ENCODE data around the gene ZNF600.
A peak's percentile ranks its signal among the peaks of the same experiment; 100 is the strongest.
"Not testable (repeated sequence)": the region's sequence is repeated elsewhere in the genome, so short reads cannot be mapped to it uniquely, and the experiment has no call there.

The ZNF600 gene

DNA sequence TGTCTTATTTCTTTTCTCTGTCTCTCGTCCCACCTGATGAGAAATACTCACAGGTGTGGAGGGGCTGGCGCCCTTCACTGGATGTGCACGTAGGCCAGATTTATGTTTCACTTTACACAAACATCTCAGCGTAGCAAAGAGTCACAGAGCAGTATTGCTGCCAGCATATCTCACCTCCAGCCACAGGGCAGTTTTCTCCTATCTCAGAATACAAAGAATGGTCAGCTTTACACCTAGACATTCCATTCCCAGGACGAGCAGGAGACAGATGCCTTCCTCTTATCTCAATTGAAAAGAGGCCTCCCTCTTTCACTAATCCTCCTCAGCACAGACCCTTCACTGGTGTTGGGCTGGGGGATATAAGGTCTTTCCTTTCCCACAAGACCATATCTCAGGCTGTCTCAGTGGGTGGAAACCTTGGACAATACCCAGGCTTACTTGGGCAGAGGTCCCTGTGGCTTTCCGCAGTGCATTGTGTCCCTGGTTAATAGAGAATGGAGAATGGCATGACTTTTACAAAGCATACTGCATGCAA, 44.6 kb downstream of the ZNF600 start:
- no peak for DNase-seq

DNA sequence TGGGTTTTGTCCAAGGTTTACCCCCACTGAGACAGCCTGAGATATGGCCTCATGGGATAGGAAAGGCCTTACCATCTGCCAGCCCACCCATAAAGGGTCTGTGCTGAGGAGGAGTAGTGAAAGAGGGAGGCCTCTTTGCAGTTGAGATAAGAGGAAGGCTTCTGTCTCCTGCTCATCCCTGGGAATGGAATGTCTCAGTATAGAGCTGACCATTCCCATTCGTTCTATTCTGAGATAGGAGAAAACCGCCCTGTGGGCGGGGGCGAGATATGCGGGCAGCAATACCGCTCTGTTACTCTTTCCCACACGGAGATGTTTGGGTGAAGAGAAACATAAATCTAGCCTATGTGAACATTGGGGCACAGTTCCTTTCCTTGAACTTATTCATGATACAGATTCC, 45.2 kb downstream of the ZNF600 start:
- not testable (repeated sequence) for DNase-seq

DNA sequence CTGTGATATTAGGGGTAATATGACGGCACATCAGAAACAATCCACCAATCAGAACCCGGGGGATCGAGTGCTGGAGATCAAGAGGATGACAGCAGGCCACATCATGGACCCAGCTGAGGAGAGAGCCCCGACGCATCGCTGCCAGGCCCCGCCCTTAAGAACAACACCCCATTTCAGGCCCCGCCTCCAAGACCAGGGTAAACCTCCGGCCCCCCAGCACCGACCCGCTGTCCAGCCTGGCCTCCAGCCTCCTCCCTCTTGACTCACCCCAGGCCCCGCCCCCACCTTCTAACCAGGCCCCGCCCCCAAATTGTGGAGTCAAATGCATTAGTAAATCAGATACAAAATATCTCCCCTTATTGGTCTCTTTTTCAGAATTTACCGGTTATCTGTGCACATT, 47.0 kb downstream of the ZNF600 start:
- no peak for DNase-seq

DNA sequence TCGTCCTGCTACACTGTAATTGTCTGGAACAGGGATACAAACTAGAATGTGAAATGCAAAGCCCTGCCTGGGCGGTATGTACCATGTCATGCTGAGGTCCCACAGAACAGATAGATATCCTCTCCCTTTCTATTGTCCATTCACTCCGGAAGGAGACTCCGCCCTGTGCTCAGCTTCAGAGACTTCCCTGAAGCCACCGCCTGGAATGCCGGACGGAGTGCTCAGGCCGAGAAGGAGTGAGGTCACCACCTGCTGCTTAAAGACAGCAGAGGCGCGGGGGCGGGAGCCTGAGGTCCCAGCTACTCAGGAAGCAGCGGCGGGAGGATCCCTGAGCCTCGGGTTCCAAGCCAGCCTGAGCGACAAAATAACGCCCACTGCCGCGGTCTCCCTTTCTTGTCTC, 50.9 kb downstream of the ZNF600 start:
- DNase-seq: peak; percentile 8

DNA sequence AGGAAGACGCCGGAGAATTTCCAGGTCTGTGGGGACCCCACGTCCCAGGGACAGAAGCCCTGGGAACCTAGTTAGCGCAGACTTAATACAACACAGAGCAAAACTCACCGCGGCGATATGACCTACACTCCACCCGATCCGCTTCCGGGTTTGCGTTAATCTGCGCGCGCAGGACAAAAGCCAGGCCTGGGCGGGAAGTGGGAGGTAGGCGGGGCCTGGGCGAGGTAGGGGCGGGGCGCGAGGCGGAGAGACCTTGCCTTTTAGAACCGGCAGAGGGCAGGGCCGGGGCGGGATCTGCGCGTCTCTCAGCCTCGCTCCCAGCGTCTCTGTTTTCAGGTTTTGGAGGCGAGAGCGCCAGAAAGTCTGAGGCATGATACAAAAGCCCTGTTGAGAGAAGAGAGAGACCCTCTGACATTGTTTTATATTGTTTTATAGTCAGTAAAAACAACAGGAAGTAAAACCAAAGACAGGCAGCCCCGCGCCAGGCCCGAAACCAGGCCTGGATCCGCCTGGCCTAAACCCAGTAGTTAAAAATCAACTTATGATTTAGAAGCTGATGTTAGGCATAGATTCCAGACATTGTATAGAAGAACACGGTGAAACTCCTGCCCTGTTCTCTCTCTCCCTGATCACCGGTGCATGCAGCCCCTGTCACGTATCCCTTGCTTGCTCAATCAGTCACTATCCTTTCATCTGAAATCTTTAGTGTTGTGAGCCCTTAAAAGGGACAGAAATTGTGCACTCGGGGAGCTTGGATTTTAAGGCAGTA, 51.5 kb downstream of the ZNF600 start, which contains the start of gene ZNF611:
Gene ZNF611 (minus strand): TSS at position 152 of the 769 bp plus-strand sequence. CDS start 19,150 bp downstream, outside the sequence.
- peak; percentile 93 for DNase-seq

DNA sequence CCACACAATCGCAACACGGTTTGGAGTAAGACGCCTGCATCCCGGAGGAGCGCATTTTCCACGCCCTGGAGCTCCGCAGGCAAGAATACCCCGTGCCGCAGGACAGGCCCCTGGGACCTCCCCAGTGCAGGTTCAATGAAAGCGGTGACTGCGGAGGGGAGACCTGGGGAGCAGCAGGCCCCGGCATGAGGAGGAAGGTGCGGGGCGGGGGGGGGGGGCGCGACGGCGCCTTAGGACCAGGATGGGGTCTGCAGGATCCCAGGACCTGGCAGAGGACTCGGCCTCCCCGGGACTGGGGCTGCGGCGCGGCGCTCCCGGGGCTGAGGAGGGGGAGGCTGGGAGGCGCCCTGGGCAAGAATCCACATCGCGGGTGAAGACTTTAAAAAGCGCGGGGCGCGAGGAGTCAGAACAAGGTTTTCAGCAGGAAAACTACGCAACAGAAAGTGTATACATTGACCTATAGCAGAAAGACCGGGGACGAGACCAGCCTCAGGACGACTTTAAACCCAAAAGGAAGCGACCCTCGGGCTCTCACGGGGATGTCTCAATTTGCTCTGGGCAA, 52.2 kb downstream of the ZNF600 start:
- peak; percentile 10 for DNase-seq

DNA sequence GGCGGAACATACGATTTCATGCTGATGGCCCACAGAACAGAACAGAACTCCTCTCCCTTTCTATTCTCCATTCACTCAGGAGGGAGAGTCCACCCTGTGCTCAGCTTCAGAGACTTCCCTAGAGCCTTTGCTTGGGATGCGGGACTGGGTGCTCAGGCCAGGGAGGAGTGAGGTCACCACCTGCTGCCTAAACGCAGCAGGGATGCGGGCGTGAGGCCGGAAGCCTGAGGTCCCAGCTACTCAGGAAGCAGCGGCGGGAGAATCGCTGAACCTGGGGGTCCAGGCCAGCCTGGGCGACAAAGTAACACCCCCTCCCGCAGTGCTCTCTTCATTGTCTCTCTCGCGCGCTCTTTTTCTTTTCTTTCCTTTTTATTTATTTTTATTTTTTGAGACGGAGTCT, 60.5 kb downstream of the ZNF600 start:
- DNase-seq: not testable (repeated sequence)

DNA sequence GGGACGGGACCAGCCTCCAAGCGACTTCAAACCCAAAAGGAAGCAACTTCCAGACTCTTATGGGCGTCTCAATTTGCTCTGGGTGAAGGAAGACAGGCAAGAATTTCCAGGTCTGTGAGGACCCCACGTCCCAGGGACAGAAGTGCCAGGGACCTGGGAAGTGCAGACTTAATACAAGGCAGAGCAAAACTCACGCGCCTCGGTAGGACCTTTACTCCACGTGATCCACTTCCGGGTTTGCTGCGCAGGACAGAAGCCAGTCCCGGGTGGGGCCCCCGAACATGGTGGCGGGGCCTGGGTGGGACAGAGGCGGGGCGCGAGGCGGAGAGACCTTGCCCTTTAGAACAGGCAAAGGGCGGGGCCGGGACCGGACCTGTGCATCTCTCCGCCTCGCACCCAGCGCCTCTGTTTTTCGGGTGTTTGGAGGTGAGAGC, 61.0 kb downstream of the ZNF600 start:
- no peak for DNase-seq

DNA sequence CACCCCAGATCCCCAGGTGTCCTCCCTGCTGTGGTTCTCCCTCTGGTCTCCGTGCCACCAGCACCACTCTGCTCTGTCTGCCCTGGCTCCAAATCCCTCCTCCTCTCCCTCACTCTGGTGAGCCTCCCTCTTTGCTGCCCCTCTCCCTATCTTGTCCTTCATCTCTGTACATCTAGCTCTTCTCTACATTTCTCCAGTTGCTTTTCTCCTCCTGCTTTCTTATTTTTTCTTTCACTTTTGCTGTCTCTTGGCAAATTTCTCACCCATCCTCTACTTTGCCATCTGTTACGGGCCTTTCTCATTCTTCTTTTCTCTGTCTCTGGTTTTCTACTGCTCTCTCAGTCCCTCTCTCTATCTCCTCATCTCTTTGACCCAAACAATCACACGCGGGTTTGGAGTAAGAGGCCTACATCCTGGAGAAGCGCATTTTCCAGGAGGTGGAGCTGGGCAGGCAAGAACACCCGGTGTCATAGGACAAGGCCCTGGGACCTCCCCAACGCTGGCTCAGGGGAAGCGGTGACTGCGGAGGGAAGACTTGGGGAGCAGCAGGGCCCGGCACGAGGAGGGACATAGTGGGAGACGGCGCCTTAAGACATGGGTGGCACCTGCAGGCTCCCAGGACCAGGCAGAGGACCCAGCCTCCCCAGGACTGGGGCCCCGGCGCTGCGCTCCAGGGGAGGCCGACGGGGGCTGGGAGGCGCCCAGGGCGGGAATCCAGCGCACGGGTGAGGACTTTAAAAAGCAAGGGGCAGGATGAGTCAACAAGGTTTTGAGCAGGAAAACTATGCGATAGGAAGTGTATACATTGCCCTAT, 61.7 kb downstream of the ZNF600 start:
- no peak for DNase-seq

DNA sequence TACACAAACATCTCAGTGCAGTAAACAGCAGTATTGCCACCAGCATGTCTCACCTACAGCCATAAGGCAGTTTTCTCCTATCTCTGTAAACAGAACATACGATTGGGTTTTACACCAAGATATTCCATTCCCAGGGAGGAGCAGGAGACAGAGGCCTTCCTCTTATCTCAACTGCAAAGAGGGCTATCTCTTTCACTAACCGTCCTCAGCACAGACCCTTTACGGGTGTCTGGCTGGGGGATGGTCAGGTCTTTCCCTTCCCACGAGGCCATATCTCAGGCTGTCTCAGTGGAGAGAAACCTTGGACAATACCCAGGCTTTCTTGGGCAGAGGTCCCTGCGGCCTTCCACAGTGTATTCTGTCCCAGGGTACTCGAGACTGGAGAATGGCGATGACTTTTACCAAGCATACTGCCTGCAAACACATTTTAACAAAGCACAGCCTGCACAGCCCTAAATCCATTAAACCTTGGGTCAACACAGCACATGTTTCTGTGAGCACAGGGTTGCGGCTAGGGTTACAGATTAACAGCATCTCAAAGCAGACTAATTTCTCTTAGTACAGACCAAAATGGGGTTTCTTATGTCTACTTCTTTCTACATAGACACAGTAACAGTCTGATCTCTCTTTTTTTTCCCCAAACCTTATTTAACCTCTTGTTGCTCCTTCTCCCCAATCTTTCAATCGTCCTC, 62.5 kb downstream of the ZNF600 start:
- DNase-seq: not testable (repeated sequence)

DNA sequence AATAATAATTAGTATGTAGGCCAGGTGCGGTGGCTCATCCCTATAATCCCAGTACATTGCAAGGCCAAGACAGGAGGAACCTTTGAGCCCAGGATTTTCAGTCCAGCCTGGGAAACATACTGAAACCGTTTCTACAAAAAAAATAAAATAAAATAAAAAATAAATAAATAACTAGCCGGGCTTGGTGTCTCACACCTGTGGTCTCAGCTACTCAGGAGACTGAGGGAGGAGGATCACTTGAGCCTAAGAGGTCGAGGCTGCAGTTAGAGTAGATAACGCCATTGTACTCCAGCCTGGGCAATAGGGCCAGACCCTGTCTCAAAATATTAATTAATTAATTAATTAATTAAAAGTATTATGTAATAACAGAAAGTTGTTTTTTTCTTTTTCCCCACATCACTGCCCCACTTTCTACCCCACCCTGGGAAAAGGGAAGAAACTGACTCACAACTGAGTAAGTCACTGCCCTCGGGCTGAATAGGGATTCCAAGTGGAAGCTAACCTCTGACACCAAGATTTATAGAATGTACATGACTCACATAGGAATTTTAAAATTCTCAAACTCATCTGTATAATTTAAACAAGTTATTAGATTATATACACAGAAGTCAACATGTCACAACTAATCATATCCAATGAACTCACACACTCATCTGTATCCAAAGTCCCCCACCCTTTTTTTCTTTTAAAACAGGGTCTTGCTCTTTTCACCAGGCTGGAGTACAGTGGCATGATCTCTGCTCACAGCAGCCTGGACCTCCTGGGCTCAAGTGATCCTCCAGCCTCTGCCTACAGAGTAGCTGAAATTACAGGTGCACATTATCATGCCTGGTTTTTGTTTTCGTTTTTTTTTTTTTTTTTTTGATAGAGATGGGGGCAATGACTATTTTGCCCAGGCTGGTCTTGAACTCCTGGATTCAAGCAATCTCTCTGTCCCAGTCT, 64.3 kb downstream of the ZNF600 start:
- peak; percentile 92 for DNase-seq

DNA sequence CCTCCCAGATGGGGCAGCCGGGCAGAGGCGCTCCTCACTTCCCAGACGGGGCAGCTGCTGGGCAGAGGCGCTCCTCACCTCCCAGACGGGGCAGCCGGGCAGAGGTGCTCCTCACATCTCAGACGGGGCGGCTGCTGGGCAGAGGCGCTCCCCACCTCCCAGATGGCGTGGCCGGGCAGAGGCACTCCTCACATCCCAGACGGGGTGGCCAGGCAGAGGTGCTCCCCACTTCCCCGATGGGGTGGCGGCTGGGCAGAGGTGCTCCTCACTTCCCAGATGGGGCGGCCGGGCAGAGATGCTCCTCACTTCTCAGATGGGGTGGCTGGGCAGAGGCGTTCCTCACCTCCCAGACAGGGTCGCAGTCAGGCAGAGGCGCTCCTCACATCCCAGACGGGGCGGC, 66.0 kb downstream of the ZNF600 start:
- DNase-seq: not testable (repeated sequence)

DNA sequence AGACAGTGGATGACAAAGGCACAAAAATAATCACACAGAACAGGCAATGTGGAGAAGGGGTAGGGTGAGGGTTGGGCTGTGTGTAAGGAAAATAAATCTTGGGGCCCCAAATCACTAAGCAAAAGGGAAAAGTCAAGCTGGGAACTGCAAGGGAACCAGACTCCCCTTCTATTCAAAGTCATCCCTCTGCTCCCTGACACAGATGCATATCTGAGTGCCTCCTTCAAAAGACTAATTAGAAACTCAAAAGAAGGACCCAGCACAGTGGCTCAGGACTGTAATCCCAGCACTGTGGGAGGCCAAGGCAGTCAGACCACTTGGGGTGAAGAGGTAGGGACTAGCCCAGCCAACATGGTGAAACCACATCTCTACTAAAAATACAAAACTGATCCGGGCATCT, 70.1 kb downstream of the ZNF600 start:
- DNase-seq: no peak

DNA sequence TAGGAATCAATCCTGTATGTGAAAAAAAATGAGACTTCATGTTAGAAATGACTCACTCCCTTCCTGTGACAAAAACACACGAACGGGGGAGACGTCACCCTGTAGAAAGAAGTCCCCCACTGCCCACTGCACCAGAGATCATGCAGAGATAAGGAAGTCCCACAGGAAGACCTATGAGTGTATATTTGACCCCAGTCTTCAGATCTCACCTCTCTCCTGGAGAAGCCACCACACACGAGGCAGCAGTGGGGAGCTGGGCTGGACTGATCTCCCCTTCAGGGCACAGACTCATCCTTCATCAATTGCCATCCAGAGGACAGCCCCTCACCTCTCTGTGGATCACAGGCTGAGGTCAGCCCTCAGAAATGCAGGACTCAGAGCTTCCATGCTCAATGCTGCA, 70.7 kb downstream of the ZNF600 start:
- peak; percentile 52 for DNase-seq

DNA sequence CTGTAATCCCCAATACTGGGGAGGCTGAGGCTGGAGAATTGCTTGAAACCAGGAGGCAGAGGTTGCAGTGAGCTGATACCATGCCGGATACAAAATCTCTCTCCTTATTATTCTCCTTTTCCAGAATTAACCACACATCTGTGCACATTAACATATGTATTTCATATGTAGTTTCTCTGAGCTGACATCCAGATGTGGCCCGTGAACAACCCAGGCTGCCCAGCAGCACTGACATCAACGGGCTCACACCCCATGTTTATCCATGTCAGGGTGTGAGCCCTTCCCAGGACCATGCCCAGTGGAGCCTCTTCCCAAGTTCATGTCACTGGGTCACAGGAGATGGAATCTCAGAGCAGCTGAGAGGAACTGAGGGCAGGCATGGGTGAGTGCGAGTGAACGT, 71.3 kb downstream of the ZNF600 start:
- not testable (repeated sequence) for DNase-seq
